Esophagus squamous epithelium (tissue), 5 donors: Measurements from ENCODE around the gene PLGRKT. TPM values are rescaled to one million over a fixed set of nuclear protein-coding genes. Genes with fewer than 3 reads are reported as not detected.
"Not testable (repeated sequence)": the region's sequence is repeated elsewhere in the genome, so short reads cannot be mapped to it uniquely, and the experiment has no call there.

Source experiments
- DNase-seq: peaks from one replicate; lab custom pipeline; 2025; lab: John Stamatoyannopoulos, UW
- H3K27ac ChIP-seq, 4 donors: fragments of 200-600 bp; sonication (generic); one replicate each; pipeline ENCODE4 v1.5.1; 2016 to 2019; ENCODE audit warnings: mild to moderate bottlenecking in 1 of 4
- H3K27me3 ChIP-seq, 4 donors: fragments of 200-600 bp; sonication (generic); 1 replicate in 3 of 4; 2 replicates in 1 of 4; pipeline versions ENCODE4 v1.5.1 to v1.6.0; 2017 to 2021; ENCODE audit warnings: antibody characterized with exemption in 1 of 4
- H3K36me3 ChIP-seq, 3 donors: fragments of 200-600 bp; sonication (generic); one replicate each; pipeline ENCODE4 v1.5.1; 2016 to 2019
- H3K4me1 ChIP-seq, 3 donors: fragments of 200-600 bp; sonication (generic); one replicate each; pipeline ENCODE4 v1.5.1; 2017 to 2019
- H3K4me3 ChIP-seq, 4 donors: fragments of 200-600 bp; sonication (generic); 1 replicate in 3 of 4; 2 replicates in 1 of 4; pipeline ENCODE4 v1.5.1; 2016 to 2019; ENCODE audit warnings: mild to moderate bottlenecking in 2 of 4, moderate library complexity in 1 of 4
- H3K9me3 ChIP-seq, 3 donors: fragments of 200-600 bp; sonication (generic); one replicate each; pipeline ENCODE4 v1.5.1; 2016 to 2019
- CTCF ChIP-seq, 6 experiments: fragments of 450-650 bp in 4 of 6; fragments of 200-600 bp in 2 of 6; sonication (generic) in 2 of 6; IDR thresholded peaks; one replicate each; pipeline ENCODE4 v1.5.1; 2016 to 2019; ENCODE audit warnings: antibody characterized with exemption in 6 of 6, mild to moderate bottlenecking in 4 of 6, moderate library complexity in 4 of 6
- POLR2A ChIP-seq, 4 donors: fragments of 450-650 bp; IDR thresholded peaks; one replicate each; pipeline ENCODE4 v1.6.1; 2017; ENCODE audit warnings: antibody characterized with exemption in 4 of 4, mild to moderate bottlenecking in 4 of 4, moderate library complexity in 3 of 4
- WGBS, 2 donors: methylation state at CpG; one replicate each; pipeline ENCODE4 v1.1.5; 2018; 5-methylcytosine and 5-hydroxymethylcytosine counted together
- intact Hi-C: fragments of 100-400 bp; cut with DNase I; formaldehyde crosslinking; loops from one replicate; pipeline ENCODE4 v1.15.0; 2022
- total RNA-seq, 4 donors: library from RNA; depleted of rRNA; stranded (reverse); fragments of >200 nt; gene quantifications; one replicate each; pipeline ENCODE4 v1.1.0, GENCODE V29; 2016
- donor health status: DM: yes; HTN: yes; CAD: no.

The PLGRKT gene
- total RNA-seq, 4 donors from 2014 or later: 13.4 to 25.6 (median 20.0) TPM

GRCh38 chr9:5336688-5337087, 101.0 kb downstream of the PLGRKT start:
- no peak for DNase-seq
- intact Hi-C loops: no loop called here
- 65 to 75% methylated on average over 4 of the region's 4 CpGs for WGBS, 2 donors
- no peak for TF ChIP-seq POLR2A (IDR thresholded peaks at IDR 0.05)
- TF ChIP-seq CTCF (IDR thresholded peaks at IDR 0.05): no peak
- Histone ChIP-seq H3K27me3 (no peaks in the 10 kb centered on the region), H3K27ac (no peak overlapping the region), H3K4me1 (peaks cover 0 to 6% (median 5%) of the 10 kb centered on the region in 3 donors), H3K9me3 (no peaks in the 10 kb centered on the region), H3K4me3 (no peak overlapping the region), H3K36me3 (no peaks in the 10 kb centered on the region)

GRCh38 chr9:5331276-5331675, 106.4 kb downstream of the PLGRKT start:
- H3K36me3 ChIP-seq, DNase-seq, H3K4me3 ChIP-seq, H3K9me3 ChIP-seq, H3K27ac ChIP-seq, H3K4me1 ChIP-seq, H3K27me3 ChIP-seq, intact Hi-C loops: not testable (repeated sequence)
- 78 to 87% methylated on average over 3 of the region's 3 CpGs for WGBS, 2 donors

- H3K36me3 ChIP-seq: no peaks in the 10 kb centered on the region
- no peak for DNase-seq
- no peak overlapping the region for H3K4me3 ChIP-seq
- 54 to 62% methylated on average over 4 to 5 of the region's 10 CpGs for WGBS, 2 donors
- H3K27me3 ChIP-seq: no peaks in the 10 kb centered on the region
- intact Hi-C loops: no loop called here
- H3K27ac ChIP-seq: no peak overlapping the region
- H3K9me3 ChIP-seq: no peaks in the 10 kb centered on the region
- H3K4me1 ChIP-seq: no peaks in the 10 kb centered on the region
- TF ChIP-seq CTCF (IDR thresholded peaks at IDR 0.05) (no peak), POLR2A (IDR thresholded peaks at IDR 0.05) (no peak)
Observed at GRCh38 chr9:5326893-5327548, 110.7 kb downstream of the PLGRKT start.

- intact Hi-C loops: no loop called here
- no peak overlapping the region for H3K27ac ChIP-seq
- no peaks in the 10 kb centered on the region for H3K36me3 ChIP-seq
- no peak for TF ChIP-seq POLR2A (IDR thresholded peaks at IDR 0.05)
- TF ChIP-seq CTCF (IDR thresholded peaks at IDR 0.05): no peak
- H3K4me1 ChIP-seq: no peaks in the 10 kb centered on the region
- H3K4me3 ChIP-seq: no peak overlapping the region
- no peak for DNase-seq
- no peaks in the 10 kb centered on the region for H3K9me3 ChIP-seq
- H3K27me3 ChIP-seq: no peaks in the 10 kb centered on the region
Observed at GRCh38 chr9:5326187-5326586, 111.5 kb downstream of the PLGRKT start.

- intact Hi-C loops, H3K4me3 ChIP-seq, H3K36me3 ChIP-seq, H3K27me3 ChIP-seq, H3K4me1 ChIP-seq, DNase-seq, H3K27ac ChIP-seq, H3K9me3 ChIP-seq: not testable (repeated sequence)
- WGBS, 2 donors: 57 to 67% methylated on average over 1 of the region's 1 CpG
Observed at GRCh38 chr9:5321601-5322000, 116.1 kb downstream of the PLGRKT start.

GRCh38 chr9:5321058-5321457, 116.7 kb downstream of the PLGRKT start:
- Histone ChIP-seq H3K27ac (no peak overlapping the region), H3K36me3 (no peaks in the 10 kb centered on the region), H3K9me3 (peaks cover 0 to 5% (median 0%) of the 10 kb centered on the region in 3 donors), H3K27me3 (no peaks in the 10 kb centered on the region), H3K4me1 (no peaks in the 10 kb centered on the region), H3K4me3 (no peak overlapping the region)
- 30 to 44% methylated on average over 1 of the region's 1 CpG for WGBS, 2 donors
- TF ChIP-seq POLR2A (IDR thresholded peaks at IDR 0.05): no peak
- TF ChIP-seq CTCF (IDR thresholded peaks at IDR 0.05): peak in 1 of 6 experiments; percentile 10
- no peak for DNase-seq
- intact Hi-C loops: no loop called here

GRCh38 chr9:5316406-5316805, 121.3 kb downstream of the PLGRKT start:
- H3K36me3 ChIP-seq, H3K27ac ChIP-seq, H3K4me3 ChIP-seq, H3K4me1 ChIP-seq, H3K27me3 ChIP-seq, intact Hi-C loops, DNase-seq: not testable (repeated sequence)
- peaks cover 0 to 16% (median 5%) of the 10 kb centered on the region in 3 donors for H3K9me3 ChIP-seq
- 100% methylated on average over 1 of the region's 1 CpG for WGBS, 2 donors
